K562 (cell line): ENCODE data around the gene IL2RG. TPM values are rescaled to one million over a fixed set of nuclear protein-coding genes. Genes with fewer than 3 reads are reported as not detected.
A peak's percentile ranks its signal among the peaks of the same experiment; 100 is the strongest.

Experiments used
- CUX1 ChIP-seq: fragments of 200-800 bp; sonication (Bioruptor generic); IDR thresholded peaks from 2 replicates; pipeline ENCODE4 v1.6.1; 2016; ENCODE audit warnings: missing genetic modification characterization, missing compliant biosample characterization
- HDAC1 ChIP-seq, 2 experiments: fragments of 450-650 bp; IDR thresholded peaks; 2 replicates each; pipeline ENCODE4 v1.6.1; 2016 to 2017; ENCODE audit warnings: inconsistent platforms in 1 of 2, mild to moderate bottlenecking in 1 of 2, moderate library complexity in 1 of 2
- HMG20A ChIP-seq: fragments of 450-650 bp; formaldehyde crosslinking; conservative IDR thresholded peaks from 2 replicates; pipeline ENCODE4 v1.4.0; 2020; ENCODE audit warnings: mild to moderate bottlenecking, mixed read lengths
- MCM7 ChIP-seq, 2 experiments: fragments of 450-650 bp; IDR thresholded peaks; 2 replicates each; pipeline ENCODE4 v1.6.1; 2016 to 2018
- NFRKB ChIP-seq: fragments of 450-650 bp; IDR thresholded peaks from 2 replicates; pipeline ENCODE4 v1.6.1; 2016; ENCODE audit warnings: low read depth
- TAF1 ChIP-seq: IDR thresholded peaks from 2 replicates; pipeline ENCODE4 v1.6.1; 2011; ENCODE audit warnings: mild to moderate bottlenecking, low read length, moderate library complexity; ENCODE audit not compliant: insufficient read depth, control insufficient read depth, severe bottlenecking; ENCODE audit errors: extremely low read depth
- TAF9B ChIP-seq: fragments of 450-650 bp; IDR thresholded peaks from 2 replicates; pipeline ENCODE4 v1.6.1; 2018; ENCODE audit warnings: mild to moderate bottlenecking; ENCODE audit not compliant: partially characterized antibody
- TARDBP ChIP-seq: fragments of 450-650 bp; IDR thresholded peaks from 2 replicates; pipeline ENCODE4 v1.6.1; 2016
- XRCC4 ChIP-seq: IDR thresholded peaks from one replicate; pipeline ENCODE4 v1.6.1; 2011; ENCODE audit not compliant: insufficient read depth, insufficient read length; ENCODE audit errors: extremely low read depth
- ZNF239 ChIP-seq: fragments of 250-450 bp; sonication (Bioruptor Pico); IDR thresholded peaks from 2 replicates; pipeline ENCODE4 v1.4.0; 2020; ENCODE audit warnings: mild to moderate bottlenecking
- ZNF609 ChIP-seq: sonication (generic); formaldehyde crosslinking; IDR thresholded peaks from 2 replicates; pipeline ENCODE4 v1.8.1; 2023; ENCODE audit warnings: missing genetic modification reagents, mild to moderate bottlenecking, borderline replicate concordance
- polyA plus RNA-seq, 8 experiments: library from polyadenylated mRNA; depleted of rRNA in 4 of 8; stranded (reverse) in 5 of 8; unstranded in 3 of 8; fragments of >200 nt; fragmentation: Nextera tagmentation in 2 of 8; fragmentation: Illumina TruSeq in 1 of 8; extraction: Ambion mirVana in 2 of 8; extraction: Trizol in 1 of 8; gene quantifications; 2 replicates each; pipeline versions ENCODE4 v1.2.1 to v1.2.3, GENCODE V29; 2011 to 2014; ENCODE audit warnings: inconsistent platforms in 1 of 8, missing spikeins in 1 of 8
- total RNA-seq, 7 experiments: library from RNA; depleted of rRNA in 6 of 7; stranded (reverse); fragments of >200 nt in 6 of 7; fragmentation: Illumina TruSeq in 2 of 7; extraction: Trizol in 2 of 7; gene quantifications; 2 replicates each; pipeline versions ENCODE4 v1.2.1 to v1.2.3, GENCODE V29; 2011 to 2021; ENCODE audit warnings: low replicate concordance in 1 of 7
- TF ChIP-seq, protein P1 (sequence below): fragments of 450-650 bp; IDR thresholded peaks from 2 replicates; pipeline ENCODE4 v1.7.0; 2016; ENCODE audit warnings: borderline replicate concordance
- TF ChIP-seq, protein P2 (sequence below): fragments of 450-650 bp; IDR thresholded peaks from 2 replicates; pipeline ENCODE4 v1.6.1; 2016; ENCODE audit warnings: borderline replicate concordance
- TF ChIP-seq, protein P3 (sequence below): fragments of 450-650 bp; IDR thresholded peaks from 2 replicates; pipeline ENCODE4 v1.6.1; 2016; ENCODE audit warnings: low read depth, mild to moderate bottlenecking, moderate library complexity

Gene IL2RG
- total and polyA plus RNA-seq, 9 of the 15 experiments (the other 6 are each of a cell fraction or from before 2014, with no cell fraction given) = 5.5 to 55.4 (median 19.7) TPM

- TF ChIP-seq ZNF609 (CRISPR knock-in tag) (no peak), TAF1 (peak; percentile 22), MCM7 (IDR thresholded peaks at IDR 0.05) (0 out of 4 replicates have a peak, but pooled peaks of 1 of the 2 experiments have one; percentile 43), HMG20A (CRISPR knock-in tag) (no peak), TAF9B (peak; percentile 29), CUX1 (CRISPR knock-in tag) (no peak), HDAC1 (IDR thresholded peaks at IDR 0.05) (peak in 1 of 2 experiments; percentile 78; a peak in 2 of 4 replicates), ZNF239 (CRISPR knock-in tag) (no peak), TARDBP (no peak), XRCC4 (no peak), NFRKB (no peak)
- TF ChIP-seq, protein P1, sequence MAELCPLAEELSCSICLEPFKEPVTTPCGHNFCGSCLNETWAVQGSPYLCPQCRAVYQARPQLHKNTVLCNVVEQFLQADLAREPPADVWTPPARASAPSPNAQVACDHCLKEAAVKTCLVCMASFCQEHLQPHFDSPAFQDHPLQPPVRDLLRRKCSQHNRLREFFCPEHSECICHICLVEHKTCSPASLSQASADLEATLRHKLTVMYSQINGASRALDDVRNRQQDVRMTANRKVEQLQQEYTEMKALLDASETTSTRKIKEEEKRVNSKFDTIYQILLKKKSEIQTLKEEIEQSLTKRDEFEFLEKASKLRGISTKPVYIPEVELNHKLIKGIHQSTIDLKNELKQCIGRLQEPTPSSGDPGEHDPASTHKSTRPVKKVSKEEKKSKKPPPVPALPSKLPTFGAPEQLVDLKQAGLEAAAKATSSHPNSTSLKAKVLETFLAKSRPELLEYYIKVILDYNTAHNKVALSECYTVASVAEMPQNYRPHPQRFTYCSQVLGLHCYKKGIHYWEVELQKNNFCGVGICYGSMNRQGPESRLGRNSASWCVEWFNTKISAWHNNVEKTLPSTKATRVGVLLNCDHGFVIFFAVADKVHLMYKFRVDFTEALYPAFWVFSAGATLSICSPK = no peak
- TF ChIP-seq, protein P2, sequence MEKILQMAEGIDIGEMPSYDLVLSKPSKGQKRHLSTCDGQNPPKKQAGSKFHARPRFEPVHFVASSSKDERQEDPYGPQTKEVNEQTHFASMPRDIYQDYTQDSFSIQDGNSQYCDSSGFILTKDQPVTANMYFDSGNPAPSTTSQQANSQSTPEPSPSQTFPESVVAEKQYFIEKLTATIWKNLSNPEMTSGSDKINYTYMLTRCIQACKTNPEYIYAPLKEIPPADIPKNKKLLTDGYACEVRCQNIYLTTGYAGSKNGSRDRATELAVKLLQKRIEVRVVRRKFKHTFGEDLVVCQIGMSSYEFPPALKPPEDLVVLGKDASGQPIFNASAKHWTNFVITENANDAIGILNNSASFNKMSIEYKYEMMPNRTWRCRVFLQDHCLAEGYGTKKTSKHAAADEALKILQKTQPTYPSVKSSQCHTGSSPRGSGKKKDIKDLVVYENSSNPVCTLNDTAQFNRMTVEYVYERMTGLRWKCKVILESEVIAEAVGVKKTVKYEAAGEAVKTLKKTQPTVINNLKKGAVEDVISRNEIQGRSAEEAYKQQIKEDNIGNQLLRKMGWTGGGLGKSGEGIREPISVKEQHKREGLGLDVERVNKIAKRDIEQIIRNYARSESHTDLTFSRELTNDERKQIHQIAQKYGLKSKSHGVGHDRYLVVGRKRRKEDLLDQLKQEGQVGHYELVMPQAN = peak; percentile 76; the same call in 1 of the 2 replicates
- TF ChIP-seq, protein P3, sequence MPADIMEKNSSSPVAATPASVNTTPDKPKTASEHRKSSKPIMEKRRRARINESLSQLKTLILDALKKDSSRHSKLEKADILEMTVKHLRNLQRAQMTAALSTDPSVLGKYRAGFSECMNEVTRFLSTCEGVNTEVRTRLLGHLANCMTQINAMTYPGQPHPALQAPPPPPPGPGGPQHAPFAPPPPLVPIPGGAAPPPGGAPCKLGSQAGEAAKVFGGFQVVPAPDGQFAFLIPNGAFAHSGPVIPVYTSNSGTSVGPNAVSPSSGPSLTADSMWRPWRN = 0 out of 2 replicates have a peak, but pooled peaks have one; percentile 45
These were observed 43.7 kb downstream of the IL2RG start (continued) for GRCh38 chrX:71067712-71068043.
